GM12878 (cell line): Measurements from ENCODE around the gene TNPO2. TPM values are rescaled to one million over a fixed set of nuclear protein-coding genes. Genes with fewer than 3 reads are reported as not detected.

Experiments
- ATF7 ChIP-seq: fragments of 450-650 bp; IDR thresholded peaks from 2 replicates; pipeline ENCODE4 v1.6.1; 2016; ENCODE audit warnings: low read depth, mild to moderate bottlenecking
- CBX3 ChIP-seq: fragments of 200-600 bp; sonication (generic); IDR thresholded peaks from 2 replicates; pipeline ENCODE4 v1.6.1; 2016; ENCODE audit warnings: low read depth, borderline replicate concordance
- CHD2 ChIP-seq: IDR thresholded peaks from 2 replicates; pipeline ENCODE4 v1.6.1; 2011; ENCODE audit warnings: low read depth, low read length, improper control_type of control experiment, borderline replicate concordance
- CHD4 ChIP-seq: fragments of 200-600 bp; sonication (generic); IDR thresholded peaks from 2 replicates; pipeline ENCODE4 v1.6.1; 2016; ENCODE audit warnings: mild to moderate bottlenecking
- EZH2 ChIP-seq: IDR thresholded peaks from 2 replicates; pipeline ENCODE4 v1.6.1; 2012; ENCODE audit warnings: low read depth, mild to moderate bottlenecking, control low read depth, inconsistent platforms, low read length, borderline replicate concordance; ENCODE audit not compliant: control insufficient read depth
- FOS ChIP-seq: IDR thresholded peaks from 3 replicates; pipeline ENCODE4 v1.6.1; 2011; ENCODE audit warnings: borderline replicate concordance; ENCODE audit not compliant: insufficient read length; ENCODE audit errors: extremely low read depth
- HDAC2 ChIP-seq: fragments of 200-600 bp; sonication (generic); IDR thresholded peaks from 2 replicates; pipeline ENCODE4 v1.6.1; 2017
- JUND ChIP-seq: IDR thresholded peaks from 2 replicates; pipeline ENCODE4 v1.6.1; 2012; ENCODE audit warnings: low read depth, mild to moderate bottlenecking, low read length, improper control_type of control experiment, moderate library complexity
- MEF2B ChIP-seq: fragments of 450-650 bp; IDR thresholded peaks from 2 replicates; pipeline ENCODE4 v1.6.1; 2018; ENCODE audit warnings: mild to moderate bottlenecking, moderate library complexity; ENCODE audit not compliant: partially characterized antibody, poor library complexity, severe bottlenecking
- MXI1 ChIP-seq: fragments of 150-350 bp; IDR thresholded peaks from 2 replicates; pipeline ENCODE4 v1.6.1; 2011; ENCODE audit warnings: low read depth, mild to moderate bottlenecking, inconsistent platforms, low read length, improper control_type of control experiment
- NR2C1 ChIP-seq: fragments of 450-650 bp; IDR thresholded peaks from 2 replicates; pipeline ENCODE4 v1.6.1; 2017; ENCODE audit warnings: antibody characterized with exemption, mild to moderate bottlenecking, moderate library complexity
- NR2C2 ChIP-seq: IDR thresholded peaks from 2 replicates; pipeline ENCODE4 v1.6.1; 2011; ENCODE audit warnings: borderline replicate concordance, low read depth; ENCODE audit not compliant: control insufficient read depth, insufficient read length
- POLR2AphosphoS2 ChIP-seq: IDR thresholded peaks from 2 replicates; pipeline ENCODE4 v1.6.1; 2011; ENCODE audit warnings: low read depth, mild to moderate bottlenecking, low read length, improper control_type of control experiment, moderate library complexity
- RFX5 ChIP-seq: IDR thresholded peaks from 2 replicates; pipeline ENCODE4 v1.6.1; 2011; ENCODE audit warnings: low read depth, low read length, improper control_type of control experiment
- RUNX3 ChIP-seq: IDR thresholded peaks from 2 replicates; pipeline ENCODE4 v1.6.1; 2012; ENCODE audit warnings: low read length, inconsistent platforms
- SP1 ChIP-seq: IDR thresholded peaks from one replicate; pipeline ENCODE4 v1.6.1; 2011; ENCODE audit warnings: low read depth, low read length
- SREBF1 ChIP-seq: IDR thresholded peaks from 2 replicates; pipeline ENCODE4 v1.6.1; 2012; ENCODE audit warnings: mild to moderate bottlenecking, low read length
- TCF12 ChIP-seq: IDR thresholded peaks from 2 replicates; pipeline ENCODE4 v1.6.1; 2011; ENCODE audit warnings: low read depth, mild to moderate bottlenecking, low read length
- TCF7 ChIP-seq: IDR thresholded peaks from 2 replicates; pipeline ENCODE4 v1.6.1; 2014; ENCODE audit warnings: antibody characterized with exemption, borderline replicate concordance
- YBX1 ChIP-seq: fragments of 450-650 bp; IDR thresholded peaks from 2 replicates; pipeline ENCODE4 v1.6.1; 2016; ENCODE audit warnings: antibody characterized with exemption
- ZNF24 ChIP-seq: fragments of 450-650 bp; IDR thresholded peaks from 2 replicates; pipeline ENCODE4 v1.6.1; 2017; ENCODE audit warnings: antibody characterized with exemption, mild to moderate bottlenecking
- ZNF384 ChIP-seq: IDR thresholded peaks from 2 replicates; pipeline ENCODE4 v1.6.1; 2012; ENCODE audit warnings: low read depth, mild to moderate bottlenecking, low read length, improper control_type of control experiment, borderline replicate concordance
- ZNF622 ChIP-seq: fragments of 450-650 bp; IDR thresholded peaks from 2 replicates; pipeline ENCODE4 v1.6.1; 2017; ENCODE audit warnings: mild to moderate bottlenecking, inconsistent platforms
- polyA plus RNA-seq, 11 experiments: library from polyadenylated mRNA; depleted of rRNA in 4 of 11; unstranded in 6 of 11; stranded (reverse) in 5 of 11; fragments of >200 nt; fragmentation: Nextera tagmentation in 4 of 11; fragmentation: Illumina TruSeq in 1 of 11; extraction: Ambion mirVana in 4 of 11; extraction: Trizol in 1 of 11; gene quantifications; 1 replicate in 1 of 11; 2 replicates in 10 of 11; pipeline versions ENCODE4 v1.2.1 to v1.2.3, GENCODE V29; 2011 to 2016; ENCODE audit warnings: inconsistent platforms in 2 of 11, missing spikeins in 2 of 11, low read depth in 1 of 11
- total RNA-seq, 4 experiments: library from RNA; depleted of rRNA in 3 of 4; stranded (reverse); fragments of >200 nt in 3 of 4; fragmentation: Illumina TruSeq in 1 of 4; extraction: Trizol in 1 of 4; gene quantifications; 2 replicates each; pipeline versions ENCODE4 v1.2.1 to v1.2.3, GENCODE V29; 2013 to 2021
- TF ChIP-seq, protein P1 (sequence below): fragments of 450-650 bp; IDR thresholded peaks from 2 replicates; pipeline ENCODE4 v1.6.1; 2017; ENCODE audit warnings: low read depth, mild to moderate bottlenecking, moderate library complexity
- TF ChIP-seq, protein P2 (sequence below): fragments of 450-650 bp; IDR thresholded peaks from 2 replicates; pipeline ENCODE4 v1.6.1; 2018; ENCODE audit warnings: mild to moderate bottlenecking, low read depth, moderate library complexity; ENCODE audit not compliant: partially characterized antibody
- TF ChIP-seq, protein P3 (sequence below): IDR thresholded peaks from 2 replicates; pipeline ENCODE4 v1.6.1; 2012; ENCODE audit warnings: low read depth, low read length, improper control_type of control experiment

TNPO2 gene
- total and polyA plus RNA-seq, 10 of the 15 experiments (the other 5 are each of a cell fraction or from before 2014, with no cell fraction given), result 5.5 to 99.7 (median 29.6) TPM

DNA sequence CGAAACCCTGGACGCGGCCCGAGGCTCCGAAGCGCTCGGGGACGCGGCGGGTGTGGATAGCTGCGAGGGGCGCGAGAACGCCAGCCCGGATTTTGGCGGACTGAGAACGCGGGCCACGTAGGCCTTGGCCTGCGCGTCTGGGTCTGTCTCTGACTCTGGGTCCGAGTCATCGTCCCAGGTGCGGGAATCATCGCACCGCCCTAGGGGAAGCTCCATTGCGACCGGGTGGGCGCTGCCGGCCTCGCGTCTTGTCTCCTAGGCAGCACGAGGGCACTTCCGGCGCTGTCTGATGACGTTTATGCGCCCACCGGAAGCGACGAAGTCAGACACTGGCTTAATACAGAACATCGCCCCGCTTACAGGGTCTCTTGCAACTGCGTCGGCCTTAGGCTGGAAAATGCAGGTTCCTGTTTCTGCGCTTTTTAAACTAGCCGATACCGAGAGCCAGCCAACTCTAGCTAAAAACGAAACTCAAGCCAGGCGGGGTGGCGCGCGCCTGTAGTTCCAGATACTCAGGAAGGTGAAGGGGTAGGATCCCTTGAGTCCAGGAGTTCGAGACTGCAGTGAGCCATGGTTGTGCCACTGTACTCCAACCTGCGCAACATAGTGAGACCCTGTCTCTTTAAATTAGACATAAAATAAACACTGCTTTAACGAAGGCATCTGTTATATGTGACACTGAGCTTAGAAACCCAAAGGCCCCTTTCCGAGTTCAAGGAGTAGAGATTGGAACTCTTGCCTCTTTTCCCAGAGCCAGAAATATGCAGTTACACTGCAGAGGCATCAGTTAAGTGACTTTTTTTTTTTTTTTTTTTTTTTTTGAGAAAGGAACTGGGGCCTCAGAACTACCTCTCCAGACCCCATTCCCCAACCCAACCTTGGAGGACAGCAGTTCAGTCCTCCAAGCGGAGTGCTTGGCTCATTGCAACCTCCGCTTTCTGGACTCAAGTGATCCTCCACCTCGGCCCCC is 27.1 kb downstream of the TNPO2 start, which contains the start of gene FBXW9 (continued):
- TF ChIP-seq, protein P1, sequence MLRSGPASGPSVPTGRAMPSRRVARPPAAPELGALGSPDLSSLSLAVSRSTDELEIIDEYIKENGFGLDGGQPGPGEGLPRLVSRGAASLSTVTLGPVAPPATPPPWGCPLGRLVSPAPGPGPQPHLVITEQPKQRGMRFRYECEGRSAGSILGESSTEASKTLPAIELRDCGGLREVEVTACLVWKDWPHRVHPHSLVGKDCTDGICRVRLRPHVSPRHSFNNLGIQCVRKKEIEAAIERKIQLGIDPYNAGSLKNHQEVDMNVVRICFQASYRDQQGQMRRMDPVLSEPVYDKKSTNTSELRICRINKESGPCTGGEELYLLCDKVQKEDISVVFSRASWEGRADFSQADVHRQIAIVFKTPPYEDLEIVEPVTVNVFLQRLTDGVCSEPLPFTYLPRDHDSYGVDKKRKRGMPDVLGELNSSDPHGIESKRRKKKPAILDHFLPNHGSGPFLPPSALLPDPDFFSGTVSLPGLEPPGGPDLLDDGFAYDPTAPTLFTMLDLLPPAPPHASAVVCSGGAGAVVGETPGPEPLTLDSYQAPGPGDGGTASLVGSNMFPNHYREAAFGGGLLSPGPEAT, result peak; percentile 95
- TF ChIP-seq HDAC2 (no peak), NR2C1 (peak; percentile 43; the same call in 1 of the 2 replicates), ZNF24 (no peak), CHD2 (peak; percentile 70; the same call in 1 of the 2 replicates), ATF7 (peak; percentile 31; the same call in 1 of the 2 replicates), EZH2 (no peak), CBX3 (no peak), MXI1 (peak; percentile 99), CHD4 (no peak), ZNF384 (no peak), YBX1 (no peak), JUND (no peak), FOS (no peak), RUNX3 (peak; percentile 40; the same call in 1 of the 2 replicates), MEF2B (no peak), TCF7 (no peak), ZNF622 (no peak), TCF12 (0 out of 2 replicates have a peak, but pooled peaks have one; percentile 12), NR2C2 (no peak), POLR2AphosphoS2 (peak; percentile 88), SREBF1 (peak; percentile 23; the same call in 1 of the 2 replicates), SP1 (no peak), RFX5 (no peak; the same call in 1 of the 2 replicates)
- TF ChIP-seq, protein P2, sequence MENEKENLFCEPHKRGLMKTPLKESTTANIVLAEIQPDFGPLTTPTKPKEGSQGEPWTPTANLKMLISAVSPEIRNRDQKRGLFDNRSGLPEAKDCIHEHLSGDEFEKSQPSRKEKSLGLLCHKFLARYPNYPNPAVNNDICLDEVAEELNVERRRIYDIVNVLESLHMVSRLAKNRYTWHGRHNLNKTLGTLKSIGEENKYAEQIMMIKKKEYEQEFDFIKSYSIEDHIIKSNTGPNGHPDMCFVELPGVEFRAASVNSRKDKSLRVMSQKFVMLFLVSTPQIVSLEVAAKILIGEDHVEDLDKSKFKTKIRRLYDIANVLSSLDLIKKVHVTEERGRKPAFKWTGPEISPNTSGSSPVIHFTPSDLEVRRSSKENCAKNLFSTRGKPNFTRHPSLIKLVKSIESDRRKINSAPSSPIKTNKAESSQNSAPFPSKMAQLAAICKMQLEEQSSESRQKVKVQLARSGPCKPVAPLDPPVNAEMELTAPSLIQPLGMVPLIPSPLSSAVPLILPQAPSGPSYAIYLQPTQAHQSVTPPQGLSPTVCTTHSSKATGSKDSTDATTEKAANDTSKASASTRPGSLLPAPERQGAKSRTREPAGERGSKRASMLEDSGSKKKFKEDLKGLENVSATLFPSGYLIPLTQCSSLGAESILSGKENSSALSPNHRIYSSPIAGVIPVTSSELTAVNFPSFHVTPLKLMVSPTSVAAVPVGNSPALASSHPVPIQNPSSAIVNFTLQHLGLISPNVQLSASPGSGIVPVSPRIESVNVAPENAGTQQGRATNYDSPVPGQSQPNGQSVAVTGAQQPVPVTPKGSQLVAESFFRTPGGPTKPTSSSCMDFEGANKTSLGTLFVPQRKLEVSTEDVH, result peak; percentile 90
- TF ChIP-seq, protein P3, sequence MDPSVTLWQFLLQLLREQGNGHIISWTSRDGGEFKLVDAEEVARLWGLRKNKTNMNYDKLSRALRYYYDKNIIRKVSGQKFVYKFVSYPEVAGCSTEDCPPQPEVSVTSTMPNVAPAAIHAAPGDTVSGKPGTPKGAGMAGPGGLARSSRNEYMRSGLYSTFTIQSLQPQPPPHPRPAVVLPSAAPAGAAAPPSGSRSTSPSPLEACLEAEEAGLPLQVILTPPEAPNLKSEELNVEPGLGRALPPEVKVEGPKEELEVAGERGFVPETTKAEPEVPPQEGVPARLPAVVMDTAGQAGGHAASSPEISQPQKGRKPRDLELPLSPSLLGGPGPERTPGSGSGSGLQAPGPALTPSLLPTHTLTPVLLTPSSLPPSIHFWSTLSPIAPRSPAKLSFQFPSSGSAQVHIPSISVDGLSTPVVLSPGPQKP, result peak; percentile 90
